Measurements from ENCODE around the gene PTPRCAP. TPM values are rescaled to one million over a fixed set of nuclear protein-coding genes. Genes with fewer than 3 reads are reported as not detected.

PTPRCAP gene
- total RNA-seq, 1 experiment from 2014 or later, result 1.7 TPM

GRCh38 chr11:67412495-67413179 lies 24.8 kb downstream of the PTPRCAP start:
- H4K20me1 ChIP-seq (ENCODE audit: control insufficient read depth, insufficient read depth, insufficient read length), result no peaks in the 10 kb centered on the region
- H3K4ac ChIP-seq (ENCODE audit: low read depth, low read length), result no peak overlapping the region
- TF ChIP-seq CTCF (conservative IDR thresholded peaks at IDR 0.05), result no peak
- H3K14ac ChIP-seq (ENCODE audit: insufficient read depth, low read length), result no peak overlapping the region
- H2BK120ac ChIP-seq (ENCODE audit: low read depth, low read length, poor library complexity, severe bottlenecking), result no peak overlapping the region
- H4K8ac ChIP-seq (replicated peaks; ENCODE audit: insufficient read length, low read depth, low read length), result no peak overlapping the region
- no peak overlapping the region for H2BK15ac ChIP-seq (ENCODE audit: low read depth, low read length)
- H3K56ac ChIP-seq (ENCODE audit: insufficient read length, low read depth, low read length), result no peak overlapping the region
- no peak overlapping the region for H3K9ac ChIP-seq (ENCODE audit: extremely low read depth, insufficient read length, low read length)
- no peaks in the 10 kb centered on the region; a peak in 1 of 5 replicates for H3K9me3 Mint-ChIP-seq
- H2AFZ ChIP-seq (ENCODE audit: low read length), result no peak overlapping the region
- no peak overlapping the region for H4K91ac ChIP-seq (ENCODE audit: insufficient read length, low read depth, low read length)
- DNase-seq, result no peak
- H3K27me3 Mint-ChIP-seq (ENCODE audit: low read depth), result peaks cover 46% of the 10 kb centered on the region
- H3K4me3 Mint-ChIP-seq, result no peak overlapping the region
- H3K9me3 ChIP-seq (ENCODE audit: control insufficient read depth, low read depth, low read length), result no peaks in the 10 kb centered on the region
- H3K23me2 ChIP-seq (ENCODE audit: insufficient read length, low read depth, low read length, poor library complexity, severe bottlenecking), result no peaks in the 10 kb centered on the region
- no peak overlapping the region for H3T11ph ChIP-seq (ENCODE audit: low read length)
- no peaks in the 10 kb centered on the region for H3K4me1 ChIP-seq (ENCODE audit: insufficient read depth, low read length)
- no peak overlapping the region for H3K27ac ChIP-seq (ENCODE audit: insufficient read length, low read depth, low read length)
- no CpG with 5 or more reads among the region's 9 CpGs for WGBS (ENCODE audit: extremely low coverage, insufficient read length, low lambda C conversion rate)
- no peaks in the 10 kb centered on the region for H3K79me1 ChIP-seq (ENCODE audit: insufficient read depth, low read depth, low read length, poor library complexity, severe bottlenecking)
- H3K23ac ChIP-seq (ENCODE audit: insufficient read length, low read depth, low read length), result no peak overlapping the region
- no peak overlapping the region for H2BK20ac ChIP-seq (ENCODE audit: low read depth, low read length, poor library complexity, severe bottlenecking)
- H3K4me2 ChIP-seq (ENCODE audit: insufficient read depth, insufficient read length, low read length), result no peak overlapping the region
- no peaks in the 10 kb centered on the region for H3K27me3 ChIP-seq (ENCODE audit: insufficient read depth, low read length)
- H3K4me1 Mint-ChIP-seq, result peaks cover 23 to 37% of the 10 kb centered on the region in 2 experiments
- no peak overlapping the region for H4K5ac ChIP-seq (ENCODE audit: insufficient read length, low read depth, low read length)
- H2BK5ac ChIP-seq (ENCODE audit: insufficient read length, low read length), result no peak overlapping the region
- H3K79me2 ChIP-seq (ENCODE audit: insufficient read depth, low read length), result no peaks in the 10 kb centered on the region
- no peaks in the 10 kb centered on the region for H3K36me3 Mint-ChIP-seq (ENCODE audit: insufficient read depth in 1 of 3, low read depth in 3 of 3)
- H3K18ac ChIP-seq (ENCODE audit: insufficient read length, low read depth, low read length), result no peak overlapping the region
- H2BK12ac ChIP-seq (ENCODE audit: insufficient read length, low read depth, low read length), result no peak overlapping the region
- H2AK5ac ChIP-seq (ENCODE audit: insufficient read length, low read length), result no peak overlapping the region
- no peak overlapping the region for H3K27ac Mint-ChIP-seq
